Mammary epithelial cell (primary cell): ENCODE data around the gene SPATA2.

ENCODE experiments used
- EZH2 ChIP-seq: IDR thresholded peaks from 2 replicates; pipeline ENCODE4 v1.6.1; 2012; ENCODE audit warnings: low read length, inconsistent platforms, borderline replicate concordance
- TF ChIP-seq, protein P1 (sequence below), 2 donors: IDR thresholded peaks in 1 of 2; conservative IDR thresholded peaks in 1 of 2; 2 replicates each; pipeline ENCODE4 v1.5.1; 2011 to 2012; ENCODE audit warnings: inconsistent platforms in 2 of 2, low read length in 2 of 2, mild to moderate bottlenecking in 2 of 2, control low read depth in 1 of 2, low read depth in 1 of 2; ENCODE audit not compliant: insufficient read depth in 1 of 2; ENCODE audit errors: extremely low read depth in 1 of 2

DNA sequence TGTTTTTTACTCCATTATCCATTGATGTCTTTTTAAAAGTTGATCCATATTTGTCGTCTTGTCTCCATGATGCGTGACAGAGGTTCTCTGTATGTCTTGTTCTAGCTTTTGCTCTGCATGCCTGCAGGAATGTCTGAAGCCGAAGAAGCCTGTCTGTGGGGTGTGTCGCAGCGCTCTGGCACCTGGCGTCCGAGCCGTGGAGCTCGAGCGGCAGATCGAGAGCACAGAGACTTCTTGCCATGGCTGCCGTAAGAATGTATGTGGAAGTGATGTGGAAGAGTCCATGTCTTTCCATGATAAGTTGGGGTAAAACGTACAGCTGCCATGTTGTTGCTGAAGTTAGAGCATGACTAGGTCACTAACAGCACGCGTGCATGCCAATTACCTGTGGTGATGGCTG lies 26.1 kb upstream of the SPATA2 start:
- TF ChIP-seq, protein P1, sequence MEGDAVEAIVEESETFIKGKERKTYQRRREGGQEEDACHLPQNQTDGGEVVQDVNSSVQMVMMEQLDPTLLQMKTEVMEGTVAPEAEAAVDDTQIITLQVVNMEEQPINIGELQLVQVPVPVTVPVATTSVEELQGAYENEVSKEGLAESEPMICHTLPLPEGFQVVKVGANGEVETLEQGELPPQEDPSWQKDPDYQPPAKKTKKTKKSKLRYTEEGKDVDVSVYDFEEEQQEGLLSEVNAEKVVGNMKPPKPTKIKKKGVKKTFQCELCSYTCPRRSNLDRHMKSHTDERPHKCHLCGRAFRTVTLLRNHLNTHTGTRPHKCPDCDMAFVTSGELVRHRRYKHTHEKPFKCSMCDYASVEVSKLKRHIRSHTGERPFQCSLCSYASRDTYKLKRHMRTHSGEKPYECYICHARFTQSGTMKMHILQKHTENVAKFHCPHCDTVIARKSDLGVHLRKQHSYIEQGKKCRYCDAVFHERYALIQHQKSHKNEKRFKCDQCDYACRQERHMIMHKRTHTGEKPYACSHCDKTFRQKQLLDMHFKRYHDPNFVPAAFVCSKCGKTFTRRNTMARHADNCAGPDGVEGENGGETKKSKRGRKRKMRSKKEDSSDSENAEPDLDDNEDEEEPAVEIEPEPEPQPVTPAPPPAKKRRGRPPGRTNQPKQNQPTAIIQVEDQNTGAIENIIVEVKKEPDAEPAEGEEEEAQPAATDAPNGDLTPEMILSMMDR (conservative IDR thresholded peaks at IDR 0.05 in 1 of 2, IDR thresholded peaks at IDR 0.05 in 1 of 2; ENCODE audit: extremely low read depth in 1 of 2, insufficient read depth in 1 of 2, low read depth in 1 of 2, low read length in 2 of 2) = no peak
- TF ChIP-seq EZH2 = no peak
